Stimulated activated naive CD4-positive, alpha-beta T cell (primary cell): Measurements from ENCODE around the gene PTPRT.

Source experiments
- DNase-seq, 6 experiments: peaks; one replicate each; lab custom pipeline; 2025; lab: John Stamatoyannopoulos, UW

PTPRT gene

GRCh38 chr20:42191140-42191860 is 998.4 kb downstream of the PTPRT start:
- DNase-seq = no peak

DNA sequence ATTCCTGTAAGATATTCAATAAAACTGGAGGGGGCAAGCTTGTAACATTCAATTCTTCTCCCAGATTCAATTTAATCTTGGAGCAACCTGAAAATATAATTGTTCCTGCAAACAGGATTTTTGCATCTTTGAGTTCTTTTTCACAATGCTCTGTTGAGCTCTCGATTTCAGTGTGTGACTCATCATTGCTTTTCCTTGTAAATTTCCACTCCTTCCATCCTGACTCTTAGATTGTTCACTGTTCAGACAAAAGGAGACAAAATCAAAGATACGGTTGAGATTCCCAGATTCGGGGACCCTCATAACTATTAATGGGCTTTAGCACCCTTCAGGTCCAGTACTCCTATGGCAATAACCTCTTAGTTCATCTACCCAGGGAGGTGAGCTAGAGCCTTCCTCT is 999.6 kb downstream of the PTPRT start:
- no peak for DNase-seq

DNA sequence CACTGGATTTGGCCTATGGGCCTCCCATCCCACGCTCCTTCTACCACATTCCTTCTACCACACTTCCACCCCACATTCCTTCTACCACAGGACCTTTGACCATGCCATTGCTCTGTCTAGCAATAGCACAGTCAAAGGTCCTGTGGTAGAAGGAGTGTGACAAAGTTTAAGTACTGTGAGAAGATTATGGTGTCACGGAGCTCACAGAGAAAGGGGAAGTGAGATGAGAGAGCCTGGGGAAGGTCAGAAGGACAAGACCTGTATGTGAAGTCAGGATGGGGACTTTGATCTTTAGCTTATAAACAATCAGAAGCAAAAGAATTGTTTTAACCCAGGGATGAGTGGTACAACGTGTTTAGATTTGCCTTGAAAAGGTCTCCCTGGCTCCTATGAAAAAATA is 1003.4 kb downstream of the PTPRT start:
- DNase-seq = no peak

- DNase-seq = no peak
Observed at GRCh38 chr20:42183147-42183546, 1006.6 kb downstream of the PTPRT start.

DNA sequence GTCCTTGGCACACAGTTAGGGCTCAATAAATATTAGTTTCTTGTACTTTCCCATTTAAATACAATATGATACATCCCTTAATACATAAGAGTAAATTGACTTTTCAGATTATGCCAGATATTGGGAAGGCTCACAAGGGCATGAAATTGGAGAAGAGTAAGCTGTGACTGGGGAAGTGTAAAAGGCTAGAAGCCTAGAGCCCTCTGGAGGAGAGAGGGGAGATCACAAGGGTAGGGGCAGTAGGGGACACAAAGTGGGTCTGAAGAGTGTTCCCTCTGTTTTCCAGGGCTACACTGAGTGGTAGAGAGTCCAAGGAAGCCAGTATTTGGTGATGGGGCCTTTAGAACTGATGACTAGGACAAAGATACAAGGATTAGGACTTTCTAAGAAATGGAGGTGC is 1008.6 kb downstream of the PTPRT start:
- no peak for DNase-seq

GRCh38 chr20:42179768-42180167 is 1009.9 kb downstream of the PTPRT start:
- no peak for DNase-seq

- DNase-seq = no peak
Observed at GRCh38 chr20:42173440-42173839, 1016.3 kb downstream of the PTPRT start.

- no peak for DNase-seq
Observed at GRCh38 chr20:42164121-42164890, 1025.4 kb downstream of the PTPRT start.

GRCh38 chr20:42161228-42161829 is 1028.4 kb downstream of the PTPRT start:
- DNase-seq = no peak

- no peak for DNase-seq
Observed at GRCh38 chr20:42159808-42160207, 1029.9 kb downstream of the PTPRT start.

- no peak for DNase-seq
Observed at GRCh38 chr20:42158272-42158671, 1031.4 kb downstream of the PTPRT start.

GRCh38 chr20:42155586-42155985 is 1034.1 kb downstream of the PTPRT start:
- no peak for DNase-seq

- DNase-seq = no peak
Observed at GRCh38 chr20:42152575-42152974, 1037.1 kb downstream of the PTPRT start.

DNA sequence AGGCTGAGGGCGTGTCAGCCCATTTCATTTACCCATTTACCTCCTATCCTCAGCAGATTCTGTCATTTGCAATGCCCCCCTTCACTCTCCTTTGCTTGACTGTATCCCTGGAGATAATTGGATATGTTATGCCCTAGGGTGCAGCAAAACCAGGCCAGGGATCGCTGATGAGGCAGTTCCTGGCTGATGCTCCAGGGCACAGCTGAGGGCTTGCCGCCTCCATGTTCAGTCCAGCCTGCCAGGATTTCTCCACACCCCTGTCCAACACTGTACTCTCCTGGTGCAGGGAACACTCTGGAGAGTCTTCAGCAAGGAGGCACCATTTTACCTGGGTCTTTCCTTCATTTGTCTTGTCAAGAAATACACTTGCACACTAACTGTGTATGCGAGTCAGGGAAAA is 1039.5 kb downstream of the PTPRT start:
- no peak for DNase-seq

DNA sequence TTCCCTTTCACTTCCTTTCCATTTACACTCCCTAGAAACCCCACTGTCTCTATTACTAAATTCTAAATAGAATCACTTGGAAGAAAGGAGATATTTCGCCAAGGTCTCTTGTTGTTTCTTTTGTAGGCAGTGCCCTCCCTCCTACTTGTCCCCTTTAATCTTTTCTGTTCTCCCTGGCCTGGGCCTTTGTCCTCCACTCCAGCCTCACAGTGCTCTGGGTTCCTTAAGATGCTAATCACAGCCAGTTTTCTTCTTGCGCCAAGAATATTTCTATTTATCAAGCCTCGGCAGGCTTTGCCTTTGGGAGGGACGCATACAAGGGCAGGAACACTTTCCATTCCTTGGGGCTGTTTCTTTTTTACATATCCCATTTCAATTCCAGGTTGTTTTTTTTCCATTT is 1051.0 kb downstream of the PTPRT start:
- no peak for DNase-seq

DNA sequence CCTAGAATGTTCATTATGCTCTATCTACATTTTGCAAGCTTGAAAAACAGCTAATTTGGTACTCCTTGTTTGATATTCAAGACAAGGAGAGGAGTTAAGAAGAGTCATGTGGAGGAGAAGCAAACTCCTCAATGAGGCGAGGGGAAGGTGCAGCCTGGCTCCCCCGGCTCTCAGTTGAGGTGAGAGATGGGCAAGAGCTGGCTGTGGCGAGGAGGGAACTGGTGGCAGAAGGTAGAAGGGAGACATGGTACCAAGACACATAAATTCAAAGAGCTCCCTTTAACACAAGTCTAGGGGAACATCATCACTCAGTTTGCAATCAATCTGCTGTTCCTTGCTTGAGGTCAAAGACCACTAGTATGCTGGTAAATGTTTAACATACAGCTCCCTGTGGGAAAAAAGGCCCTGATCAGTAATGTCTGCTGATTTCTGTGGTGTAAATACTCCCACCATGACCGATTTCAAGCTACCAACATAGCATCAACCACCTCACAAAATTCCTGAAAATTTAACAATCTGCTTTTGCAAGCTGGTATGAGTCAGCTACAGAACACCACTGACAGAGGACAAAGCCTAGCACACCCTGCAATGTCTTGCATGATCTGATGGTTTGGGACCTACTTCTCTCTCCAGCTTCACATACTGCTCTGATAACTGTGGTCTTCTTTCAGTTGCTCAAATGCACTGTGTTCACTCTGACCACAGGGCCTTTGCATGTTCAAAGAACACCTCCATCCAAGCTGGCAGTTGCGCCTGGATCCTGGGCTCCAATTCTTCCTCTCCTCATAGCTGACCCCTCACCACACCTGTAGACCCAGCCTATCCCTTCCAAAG is 1055.2 kb downstream of the PTPRT start:
- no peak for DNase-seq

DNA sequence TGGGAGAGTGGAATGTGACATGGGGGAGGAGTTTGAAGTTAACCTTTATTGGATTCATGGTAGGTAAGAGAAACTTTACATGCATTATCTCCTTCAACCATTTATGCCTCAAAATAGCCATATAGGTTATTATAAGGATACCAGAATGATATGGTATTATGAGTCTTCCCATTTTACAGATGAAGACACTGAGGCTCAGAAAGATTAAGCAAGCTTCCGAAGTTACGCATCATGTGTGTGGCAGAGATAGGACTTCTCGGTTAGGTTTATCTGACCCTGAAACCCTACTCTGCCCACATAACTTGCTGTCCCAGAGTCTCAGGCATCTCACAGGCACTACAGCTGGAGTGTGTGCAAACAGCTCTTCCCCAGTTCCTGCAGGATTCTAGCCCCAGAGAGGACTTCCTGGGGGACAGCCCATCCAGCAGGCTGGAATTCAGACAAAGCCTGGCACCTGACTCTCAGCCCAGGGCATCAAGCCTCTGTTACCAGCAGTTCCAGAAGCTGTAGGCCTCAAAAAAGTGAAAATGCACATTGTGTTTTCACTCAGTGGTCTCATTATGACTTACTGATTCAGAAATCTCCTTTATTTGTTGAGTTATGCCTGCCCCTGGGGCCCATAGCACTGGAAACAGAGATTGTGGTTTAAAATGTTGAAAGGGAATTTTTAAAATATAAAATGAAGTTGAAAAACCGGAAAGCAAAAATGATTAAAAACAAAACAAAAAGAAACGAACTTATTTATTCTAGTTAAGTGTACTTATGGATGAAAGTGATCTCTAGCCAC is 1058.7 kb downstream of the PTPRT start:
- DNase-seq = no peak

GRCh38 chr20:42125426-42125825 is 1064.3 kb downstream of the PTPRT start:
- DNase-seq = no peak

DNA sequence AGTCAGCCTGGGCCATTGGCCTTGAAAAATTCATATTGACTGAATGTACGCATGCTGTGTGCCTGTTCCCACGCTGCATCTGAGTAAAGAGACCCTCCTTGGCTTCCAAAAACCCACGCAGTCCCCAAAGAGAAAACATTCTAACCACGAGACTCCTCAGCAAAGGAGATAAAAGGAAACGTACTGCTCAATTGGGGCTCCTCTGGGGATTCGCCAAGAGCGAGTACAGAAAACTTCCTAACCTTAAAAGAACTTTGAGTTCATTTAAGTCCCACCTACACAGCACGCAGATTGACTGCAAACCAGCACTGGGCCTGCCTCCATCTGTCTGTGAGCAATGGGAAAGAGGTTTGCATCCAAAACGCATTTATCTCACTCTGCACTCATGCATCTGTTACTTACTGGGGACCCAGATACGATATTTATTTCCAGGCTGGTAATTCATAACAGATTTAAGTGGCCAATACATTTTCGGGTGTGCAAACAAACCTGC is 1065.7 kb downstream of the PTPRT start:
- DNase-seq = no peak

GRCh38 chr20:42118409-42119125 is 1071.1 kb downstream of the PTPRT start:
- no peak for DNase-seq

GRCh38 chr20:42118001-42118400 is 1071.7 kb downstream of the PTPRT start:
- no peak for DNase-seq
